Right lobe of liver (tissue), 6 donors: ENCODE results near the gene CALML3. TPM values are rescaled to one million over a fixed set of nuclear protein-coding genes. Genes with fewer than 3 reads are reported as not detected.

ENCODE experiments used
- ATAC-seq, 4 donors: fragments of 200-7000 bp; cut with Tn5 transposase; one replicate each; pipeline ENCODE4 v1.9.1; 2020; ENCODE audit warnings: mild to moderate bottlenecking in 4 of 4, moderate library complexity in 4 of 4
- DNase-seq, 3 donors: peaks; one replicate each; pipeline ENCODE4 v3.0.0-alpha.2; 2020
- H3K27ac ChIP-seq, 3 donors: fragments of 200-600 bp; one replicate each; pipeline ENCODE4 v1.8.0; 2022
- H3K27me3 ChIP-seq, 2 donors: fragments of 200-600 bp; one replicate each; pipeline ENCODE4 v1.8.0; 2022
- H3K36me3 ChIP-seq, 4 donors: fragments of 200-600 bp; sonication (generic) in 1 of 4; one replicate each; pipeline versions ENCODE4 v1.5.1 to v1.8.0; 2017 to 2022; ENCODE audit warnings: control low read depth in 1 of 4
- H3K4me1 ChIP-seq, 4 donors: fragments of 200-600 bp; sonication (generic) in 1 of 4; one replicate each; pipeline versions ENCODE4 v1.5.1 to v1.8.0; 2017 to 2022; ENCODE audit warnings: control low read depth in 1 of 4
- H3K4me3 ChIP-seq, 3 donors: fragments of 200-600 bp; one replicate each; pipeline ENCODE4 v1.8.0; 2022
- H3K9me3 ChIP-seq, 4 donors: fragments of 200-600 bp; sonication (generic) in 1 of 4; one replicate each; pipeline versions ENCODE4 v1.5.1 to v1.8.0; 2017 to 2022; ENCODE audit warnings: control low read depth in 1 of 4
- CTCF ChIP-seq, 4 donors: fragments of 200-600 bp in 3 of 4; fragments of 450-650 bp in 1 of 4; IDR thresholded peaks; one replicate each; pipeline versions ENCODE4 v1.5.1 to v1.8.0; 2016 to 2022; ENCODE audit warnings: antibody characterized with exemption in 4 of 4, mild to moderate bottlenecking in 2 of 4
- POLR2A ChIP-seq: fragments of 450-650 bp; IDR thresholded peaks from one replicate; pipeline ENCODE4 v1.6.1; 2017; ENCODE audit warnings: antibody characterized with exemption, mild to moderate bottlenecking
- WGBS: methylation state at CpG from one replicate; pipeline ENCODE4 v1.1.6; 2018; ENCODE audit warnings: low coverage, low lambda C conversion rate; ENCODE audit not compliant: insufficient coverage; ENCODE audit errors: missing lambda C conversion rate; 5-methylcytosine and 5-hydroxymethylcytosine counted together
- intact Hi-C, 2 donors: fragments of 100-400 bp; cut with DNase I; formaldehyde crosslinking; loops; one replicate each; pipeline versions ENCODE4 v1.11.2 to v1.14.1; 2022
- total RNA-seq, 6 experiments: library from RNA; depleted of rRNA in 2 of 6; stranded (reverse); fragments of >200 nt in 2 of 6; fragmentation: NEBNext Ultra II Directional in 3 of 6; extraction: Animal tissue kit (Norgen Biotek cat#: 25700) in 3 of 6; gene quantifications; one replicate each; pipeline versions ENCODE4 v1.1.0 to v1.2.4, GENCODE V29; 2016 to 2023
- donor health status: DM: no; HTN: yes; CAD: no.
- donor health status: DM: no; HTN: no; CAD: no.
- donor health status: DM: no; HTN: no; CAD: no.
- donor health status: DM: no; HTN: yes; CAD: no.
- donor health status: DM: no; HTN: yes; CAD: no.

Gene CALML3
- total RNA-seq, 6 experiments from 2014 or later, result 0.22 TPM; not detected in 5

- Histone ChIP-seq H3K27me3 (no peaks in the 10 kb centered on the region), H3K4me1 (peaks cover 0 to 14% (median 3%) of the 10 kb centered on the region in 4 donors), H3K27ac (no peak overlapping the region), H3K36me3 (no peaks in the 10 kb centered on the region), H3K9me3 (no peaks in the 10 kb centered on the region), H3K4me3 (no peak overlapping the region)
- WGBS, result 93% methylated on average over 3 of the region's 3 CpGs
- TF ChIP-seq CTCF (IDR thresholded peaks at IDR 0.05) (no peak), POLR2A (no peak)
- ATAC-seq (no peak), DNase-seq (no peak)
- intact Hi-C loops, result no loop called here
Observed at GRCh38 chr10:5540891-5541290, 16.1 kb downstream of the CALML3 start.

GRCh38 chr10:5542100-5542499, 17.3 kb downstream of the CALML3 start:
- Histone ChIP-seq H3K27ac (no peak overlapping the region), H3K9me3 (no peaks in the 10 kb centered on the region), H3K36me3 (no peaks in the 10 kb centered on the region), H3K4me1 (peaks cover 0 to 24% (median 4%) of the 10 kb centered on the region in 4 donors), H3K27me3 (no peaks in the 10 kb centered on the region), H3K4me3 (no peak overlapping the region)
- TF ChIP-seq POLR2A (no peak), CTCF (IDR thresholded peaks at IDR 0.05) (no peak)
- ATAC-seq (no peak), DNase-seq (no peak)
- intact Hi-C loops, result no loop called here
- 100% methylated on average over 1 of the region's 1 CpG for WGBS

- H3K9me3 ChIP-seq, result no peaks in the 10 kb centered on the region
- H3K36me3 ChIP-seq, result no peaks in the 10 kb centered on the region
- H3K27me3 ChIP-seq, result no peaks in the 10 kb centered on the region
- TF ChIP-seq POLR2A (no peak), CTCF (IDR thresholded peaks at IDR 0.05) (no peak)
- DNase-seq (no peak), ATAC-seq (no peak)
- WGBS, result 100% methylated on average over 1 of the region's 1 CpG
- intact Hi-C loops, result no loop called here
- no peak overlapping the region for H3K4me3 ChIP-seq
- H3K4me1 ChIP-seq, result peaks cover 0 to 34% (median 11%) of the 10 kb centered on the region in 4 donors
- H3K27ac ChIP-seq, result no peak overlapping the region
Observed at GRCh38 chr10:5543623-5544022, 18.9 kb downstream of the CALML3 start.

GRCh38 chr10:5544216-5544805, 19.6 kb downstream of the CALML3 start:
- peaks cover 0 to 37% (median 12%) of the 10 kb centered on the region in 4 donors for H3K4me1 ChIP-seq
- H3K27ac ChIP-seq, result no peak overlapping the region
- 21% methylated on average over 6 of the region's 6 CpGs for WGBS

More at GRCh38 chr10:5544216-5544805, 19.6 kb downstream of the CALML3 start:
- intact Hi-C loops, result no loop called here
- no peaks in the 10 kb centered on the region for H3K27me3 ChIP-seq
- TF ChIP-seq POLR2A (no peak), CTCF (IDR thresholded peaks at IDR 0.05) (no peak)
- DNase-seq, result peak in 2 of 3 donors; percentile 15 to 53
- no peaks in the 10 kb centered on the region for H3K9me3 ChIP-seq
- no peak overlapping the region for H3K4me3 ChIP-seq
- ATAC-seq, result peak; percentile 3 to 63 (median 54)
- H3K36me3 ChIP-seq, result no peaks in the 10 kb centered on the region
